HCT116 (cell line): ENCODE data around the gene NTN4. TPM values are rescaled to one million over a fixed set of nuclear protein-coding genes. Genes with fewer than 3 reads are reported as not detected.

ENCODE experiments used
- ATAC-seq: fragments of 200-7000 bp; cut with Tn5 transposase; 2 replicates; pipeline ENCODE4 v1.9.1; 2020; ENCODE audit warnings: mild to moderate bottlenecking, moderate library complexity
- BruUV-seq: library from RNA; stranded (reverse); fragments of 400-500 nt; replicated peaks from 2 replicates; lab custom pipeline; 2021; lab: Mats Ljungman, UMichigan
- CTCF ChIA-PET: fragments of 300-600 bp; sonication (Branson Sonifier 250); formaldehyde crosslinking; loops from one replicate; lab custom pipeline; 2021; ENCODE audit warnings: antibody characterized with exemption; lab: Charles Lee
- POLR2A ChIA-PET: fragments of 300-600, 350-600 bp; sonication (Branson Sonifier 250); formaldehyde crosslinking; loops from one replicate; lab custom pipeline; 2021; ENCODE audit warnings: antibody characterized with exemption; lab: Charles Lee
- RAD21 ChIA-PET, 2 experiments: fragments of 300-600 bp; sonication (Branson Sonifier 250); formaldehyde crosslinking; loops; one replicate each; lab custom pipeline; 2023; ENCODE audit warnings: low total read pairs in 2 of 2; ENCODE audit not compliant: uncharacterized antibody in 2 of 2, unreplicated experiment in 2 of 2, low non-redundant PET in 1 of 2; lab: Charles Lee
- DNase-seq: peaks from one replicate; pipeline ENCODE4 v3.0.0-alpha.2; 2010; ENCODE audit warnings: low read depth, low spot score
- H2AFZ ChIP-seq: fragments of 200-600 bp; shearing (Covaris generic), sonication (generic); 2 replicates; pipeline ENCODE4 v1.6.1; 2017; ENCODE audit warnings: low read depth, mixed run types, mixed read lengths, antibody characterized with exemption, low read length; ENCODE audit not compliant: poor library complexity, severe bottlenecking
- H3K27ac ChIP-seq: 2 replicates; pipeline ENCODE4 v1.5.1; 2012; ENCODE audit warnings: low read depth, low read length
- H3K27me3 ChIP-seq: fragments of 200-600 bp; sonication (generic); 2 replicates; pipeline ENCODE4 v1.6.1; 2016; ENCODE audit warnings: mixed run types, low read length, mixed read lengths; ENCODE audit not compliant: insufficient read depth
- H3K36me3 ChIP-seq, 2 experiments: fragments of 200-500 bp in 1 of 2; fragments of 200-600 bp in 1 of 2; sonication (Bioruptor generic) in 1 of 2; sonication (generic) in 1 of 2; 2 replicates each; pipeline versions ENCODE4 v1.5.1 to v1.6.1; 2014 to 2016; ENCODE audit warnings: low read length in 2 of 2, inconsistent platforms in 1 of 2, mixed read lengths in 1 of 2, mixed run types in 1 of 2; ENCODE audit not compliant: insufficient read depth in 2 of 2, control insufficient read depth in 1 of 2
- H3K4me1 ChIP-seq, 2 experiments: fragments of 200-600 bp in 1 of 2; sonication (generic) in 1 of 2; 2 replicates each; pipeline versions ENCODE4 v1.5.1 to v1.6.1; 2012 to 2017; ENCODE audit warnings: low read length in 2 of 2, inconsistent platforms in 1 of 2, mild to moderate bottlenecking in 1 of 2, mixed read lengths in 1 of 2, mixed run types in 1 of 2, moderate library complexity in 1 of 2; ENCODE audit not compliant: insufficient read depth in 2 of 2, control insufficient read depth in 1 of 2
- H3K4me2 ChIP-seq: fragments of 200-600 bp; sonication (generic); 2 replicates; pipeline ENCODE4 v1.6.1; 2017; ENCODE audit warnings: mixed run types, low read length, mixed read lengths
- H3K4me3 ChIP-seq, 2 experiments: fragments of 200-600 bp in 1 of 2; sonication (generic) in 1 of 2; replicated peaks in 1 of 2; 2 replicates each; pipeline ENCODE4 v1.5.1; 2011 to 2016; ENCODE audit warnings: low read length in 2 of 2, control low read depth in 1 of 2, low read depth in 1 of 2, mild to moderate bottlenecking in 1 of 2, mixed read lengths in 1 of 2, mixed run types in 1 of 2
- H3K79me2 ChIP-seq: fragments of 200-600 bp; sonication (generic); 2 replicates; pipeline ENCODE4 v1.6.1; 2017; ENCODE audit warnings: mild to moderate bottlenecking, mixed run types, low read length, moderate library complexity, mixed read lengths; ENCODE audit not compliant: insufficient read depth
- H3K9ac ChIP-seq: fragments of 200-600 bp; sonication (generic); 2 replicates; pipeline ENCODE4 v1.6.1; 2016; ENCODE audit warnings: low read length, mixed read lengths
- H3K9me2 ChIP-seq: fragments of 200-600 bp; sonication (generic), shearing (Covaris generic); 2 replicates; pipeline ENCODE4 v1.6.1; 2017; ENCODE audit warnings: mixed run types, mild to moderate bottlenecking, moderate library complexity; ENCODE audit not compliant: insufficient read depth
- H3K9me3 ChIP-seq, 2 experiments: fragments of 200-500 bp in 1 of 2; fragments of 200-600 bp in 1 of 2; sonication (Bioruptor generic) in 1 of 2; sonication (generic) in 1 of 2; 2 replicates each; pipeline ENCODE4 v1.6.1; 2014 to 2017; ENCODE audit warnings: low read length in 2 of 2, mixed read lengths in 2 of 2, inconsistent platforms in 1 of 2, low read depth in 1 of 2, mild to moderate bottlenecking in 1 of 2, mixed run types in 1 of 2, moderate library complexity in 1 of 2; ENCODE audit not compliant: control insufficient read depth in 1 of 2, insufficient read depth in 1 of 2
- H4K20me1 ChIP-seq: fragments of 200-600 bp; sonication (generic), shearing (Covaris generic); 2 replicates; pipeline ENCODE4 v1.6.1; 2017; ENCODE audit warnings: mixed run types, mild to moderate bottlenecking, moderate library complexity; ENCODE audit not compliant: insufficient read depth
- CEBPB ChIP-seq: IDR thresholded peaks from 2 replicates; pipeline ENCODE4 v1.6.1; 2012; ENCODE audit warnings: low read depth
- EGR1 ChIP-seq: IDR thresholded peaks from 2 replicates; pipeline ENCODE4 v1.6.1; 2012; ENCODE audit warnings: low read depth
- EZH2phosphoT487 ChIP-seq: fragments of 200-600 bp; IDR thresholded peaks from 2 replicates; pipeline ENCODE4 v1.6.1; 2018; ENCODE audit warnings: antibody characterized with exemption, borderline replicate concordance
- FOSL1 ChIP-seq: IDR thresholded peaks from 2 replicates; pipeline ENCODE4 v1.6.1; 2012; ENCODE audit warnings: low read depth
- JUND ChIP-seq: IDR thresholded peaks from 2 replicates; pipeline ENCODE4 v1.6.1; 2012
- POLR2A ChIP-seq: IDR thresholded peaks from 2 replicates; pipeline ENCODE4 v1.7.0; 2011; ENCODE audit warnings: borderline replicate concordance; ENCODE audit not compliant: insufficient read depth, insufficient read length; ENCODE audit errors: extremely low read depth
- POLR2AphosphoS5 ChIP-seq: IDR thresholded peaks from 2 replicates; pipeline ENCODE4 v1.6.1; 2011; ENCODE audit warnings: mild to moderate bottlenecking, low read depth, low read length, moderate library complexity
- RAD21 ChIP-seq: IDR thresholded peaks from 2 replicates; pipeline ENCODE4 v1.6.1; 2012; ENCODE audit warnings: low read depth, mild to moderate bottlenecking
- SIN3A ChIP-seq: IDR thresholded peaks from 2 replicates; pipeline ENCODE4 v1.6.1; 2012; ENCODE audit warnings: low read depth
- SP1 ChIP-seq: IDR thresholded peaks from 2 replicates; pipeline ENCODE4 v1.6.1; 2012; ENCODE audit warnings: low read depth
- SRF ChIP-seq: IDR thresholded peaks from 2 replicates; pipeline ENCODE4 v1.6.1; 2012; ENCODE audit warnings: low read depth
- TCF7L2 ChIP-seq: IDR thresholded peaks from 2 replicates; pipeline ENCODE4 v1.7.0; 2011; ENCODE audit warnings: borderline replicate concordance, inconsistent platforms; ENCODE audit not compliant: insufficient read depth, insufficient read length; ENCODE audit errors: extremely low read depth
- YY1 ChIP-seq: IDR thresholded peaks from 2 replicates; pipeline ENCODE4 v1.6.1; 2011; ENCODE audit warnings: low read length, low read depth, moderate library complexity, mild to moderate bottlenecking; ENCODE audit not compliant: insufficient replicate concordance; ENCODE audit errors: extremely low read depth
- ZNF274 ChIP-seq: fragments of 200-500 bp; sonication (Bioruptor generic); IDR thresholded peaks from 2 replicates; pipeline ENCODE4 v1.6.1; 2014; ENCODE audit warnings: mild to moderate bottlenecking, low read depth, low read length, inconsistent platforms
- intact Hi-C: fragments of 100-400 bp; cut with micrococcal nuclease; formaldehyde crosslinking; loops from 2 replicates; pipeline ENCODE4 v1.10.0; 2022
- total RNA-seq: library from RNA; stranded (reverse); gene quantifications from one replicate; pipeline ENCODE4 v1.2.1, GENCODE V29; 2021; ENCODE audit not compliant: unreplicated experiment
- TF ChIP-seq, protein P1 (sequence below): IDR thresholded peaks from 2 replicates; pipeline ENCODE4 v1.6.1; 2011; ENCODE audit warnings: mild to moderate bottlenecking, low read length, moderate library complexity; ENCODE audit not compliant: insufficient replicate concordance; ENCODE audit errors: extremely low read depth
- TF ChIP-seq, protein P2 (sequence below), 3 experiments: fragments of 200-600 bp in 1 of 3; sonication (generic) in 1 of 3; IDR thresholded peaks in 2 of 3; conservative IDR thresholded peaks in 1 of 3; 2 replicates each; pipeline ENCODE4 v1.5.1; 2012 to 2017; ENCODE audit warnings: low read depth in 2 of 3, low read length in 2 of 3, antibody characterized with exemption in 1 of 3, borderline replicate concordance in 1 of 3, control low read depth in 1 of 3, mild to moderate bottlenecking in 1 of 3, mixed read lengths in 1 of 3, mixed run types in 1 of 3, moderate library complexity in 1 of 3; ENCODE audit not compliant: insufficient read depth in 1 of 3
- TF ChIP-seq, protein P3 (sequence below): IDR thresholded peaks from 2 replicates; pipeline ENCODE4 v1.6.1; 2012

NTN4 gene
- total RNA-seq, 1 experiment from 2014 or later: 4.3 TPM

DNA sequence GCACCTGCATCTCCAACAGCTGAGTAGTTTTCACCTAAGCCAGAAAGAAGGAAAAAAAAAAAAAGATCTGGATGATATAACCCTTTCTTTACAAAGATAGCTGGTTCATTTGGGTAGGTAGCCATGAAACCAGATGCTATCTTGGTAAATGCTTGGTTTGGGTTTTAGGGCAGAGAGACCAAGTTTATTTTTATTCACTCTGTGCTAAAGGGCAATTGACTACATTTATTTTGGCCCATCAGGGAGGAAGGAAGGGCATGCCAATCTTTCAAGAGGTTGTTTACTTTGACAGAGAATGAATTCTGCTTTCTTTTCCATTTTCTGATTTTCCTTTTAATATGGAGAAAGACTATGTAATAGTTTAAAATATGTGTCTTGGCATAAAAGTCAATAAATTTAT is 91.0 kb downstream of the NTN4 start:
- peaks cover 0 to 20% of the 10 kb centered on the region in 2 experiments; a peak in 2 of 4 replicates for H3K4me1 ChIP-seq
- no peak overlapping the region for H3K4me3 ChIP-seq
- RAD21 ChIA-PET: no interaction called here
- H3K9ac ChIP-seq: no peak overlapping the region
- TF ChIP-seq POLR2AphosphoS5: no peak
- TF ChIP-seq ZNF274: no peak
- TF ChIP-seq EGR1: no peak
- no peak for TF ChIP-seq FOSL1
- TF ChIP-seq, protein P1, sequence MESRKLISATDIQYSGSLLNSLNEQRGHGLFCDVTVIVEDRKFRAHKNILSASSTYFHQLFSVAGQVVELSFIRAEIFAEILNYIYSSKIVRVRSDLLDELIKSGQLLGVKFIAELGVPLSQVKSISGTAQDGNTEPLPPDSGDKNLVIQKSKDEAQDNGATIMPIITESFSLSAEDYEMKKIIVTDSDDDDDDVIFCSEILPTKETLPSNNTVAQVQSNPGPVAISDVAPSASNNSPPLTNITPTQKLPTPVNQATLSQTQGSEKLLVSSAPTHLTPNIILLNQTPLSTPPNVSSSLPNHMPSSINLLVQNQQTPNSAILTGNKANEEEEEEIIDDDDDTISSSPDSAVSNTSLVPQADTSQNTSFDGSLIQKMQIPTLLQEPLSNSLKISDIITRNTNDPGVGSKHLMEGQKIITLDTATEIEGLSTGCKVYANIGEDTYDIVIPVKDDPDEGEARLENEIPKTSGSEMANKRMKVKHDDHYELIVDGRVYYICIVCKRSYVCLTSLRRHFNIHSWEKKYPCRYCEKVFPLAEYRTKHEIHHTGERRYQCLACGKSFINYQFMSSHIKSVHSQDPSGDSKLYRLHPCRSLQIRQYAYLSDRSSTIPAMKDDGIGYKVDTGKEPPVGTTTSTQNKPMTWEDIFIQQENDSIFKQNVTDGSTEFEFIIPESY: no peak
- no peak for TF ChIP-seq SRF
- no peak for TF ChIP-seq SP1
- no peak for TF ChIP-seq RAD21
- TF ChIP-seq TCF7L2: no peak
- TF ChIP-seq YY1: no peak
- no peak for TF ChIP-seq POLR2A
- TF ChIP-seq, protein P2, sequence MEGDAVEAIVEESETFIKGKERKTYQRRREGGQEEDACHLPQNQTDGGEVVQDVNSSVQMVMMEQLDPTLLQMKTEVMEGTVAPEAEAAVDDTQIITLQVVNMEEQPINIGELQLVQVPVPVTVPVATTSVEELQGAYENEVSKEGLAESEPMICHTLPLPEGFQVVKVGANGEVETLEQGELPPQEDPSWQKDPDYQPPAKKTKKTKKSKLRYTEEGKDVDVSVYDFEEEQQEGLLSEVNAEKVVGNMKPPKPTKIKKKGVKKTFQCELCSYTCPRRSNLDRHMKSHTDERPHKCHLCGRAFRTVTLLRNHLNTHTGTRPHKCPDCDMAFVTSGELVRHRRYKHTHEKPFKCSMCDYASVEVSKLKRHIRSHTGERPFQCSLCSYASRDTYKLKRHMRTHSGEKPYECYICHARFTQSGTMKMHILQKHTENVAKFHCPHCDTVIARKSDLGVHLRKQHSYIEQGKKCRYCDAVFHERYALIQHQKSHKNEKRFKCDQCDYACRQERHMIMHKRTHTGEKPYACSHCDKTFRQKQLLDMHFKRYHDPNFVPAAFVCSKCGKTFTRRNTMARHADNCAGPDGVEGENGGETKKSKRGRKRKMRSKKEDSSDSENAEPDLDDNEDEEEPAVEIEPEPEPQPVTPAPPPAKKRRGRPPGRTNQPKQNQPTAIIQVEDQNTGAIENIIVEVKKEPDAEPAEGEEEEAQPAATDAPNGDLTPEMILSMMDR (IDR thresholded peaks at IDR 0.05 in 2 of 3, conservative IDR thresholded peaks at IDR 0.05 in 1 of 3; ENCODE audit: borderline replicate concordance in 1 of 3, insufficient read depth in 1 of 3, low read depth in 2 of 3, low read length in 2 of 3): no peak
- TF ChIP-seq JUND: no peak
- no peak for TF ChIP-seq SIN3A
- TF ChIP-seq, protein P3, sequence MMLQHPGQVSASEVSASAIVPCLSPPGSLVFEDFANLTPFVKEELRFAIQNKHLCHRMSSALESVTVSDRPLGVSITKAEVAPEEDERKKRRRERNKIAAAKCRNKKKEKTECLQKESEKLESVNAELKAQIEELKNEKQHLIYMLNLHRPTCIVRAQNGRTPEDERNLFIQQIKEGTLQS: no peak
- TF ChIP-seq EZH2phosphoT487: no peak
- no peak for TF ChIP-seq CEBPB
- no peaks in the 10 kb centered on the region for H3K9me3 ChIP-seq
- H3K27me3 ChIP-seq: no peaks in the 10 kb centered on the region
- H3K79me2 ChIP-seq: no peaks in the 10 kb centered on the region
- no peak overlapping the region for H2AFZ ChIP-seq
- no peak overlapping the region for H3K27ac ChIP-seq
- CTCF ChIA-PET: no interaction called here
- DNase-seq (no peak), ATAC-seq (no peak)
- no peaks in the 10 kb centered on the region for H3K36me3 ChIP-seq
- intact Hi-C loops: no loop called here
- no peak overlapping the region for H3K4me2 ChIP-seq
- no peaks in the 10 kb centered on the region for H3K9me2 ChIP-seq
- H4K20me1 ChIP-seq: no peaks in the 10 kb centered on the region
- POLR2A ChIA-PET: no interaction called here
- BruUV-seq: no TSS peak
